DMS53 treated with DMSO at 0.1 percent for 48 hours (cell line): ENCODE measurements around the gene ANKRD10.

Experiments used
- DNase-seq: peaks from one replicate; lab custom pipeline; 2025; ENCODE audit not compliant: unreplicated experiment; lab: John Stamatoyannopoulos, UW

The ANKRD10 gene

DNA sequence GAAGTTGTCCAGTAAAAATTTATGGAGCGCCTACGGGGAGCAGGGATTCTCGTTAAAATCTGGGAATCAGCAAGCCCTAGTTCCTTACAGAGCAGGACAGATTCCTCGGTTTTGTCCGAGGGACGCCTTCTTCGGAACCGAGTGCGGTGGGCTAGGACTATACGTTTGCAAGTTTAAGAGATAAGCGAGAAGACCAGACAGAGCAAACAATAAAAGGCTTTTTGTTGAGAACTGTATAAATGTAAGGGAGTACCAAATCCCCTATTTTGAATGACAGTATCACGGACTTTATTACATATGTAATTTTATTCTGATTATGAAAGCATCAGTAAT, 971 bp upstream of the ANKRD10 start:
- no peak for DNase-seq

DNA sequence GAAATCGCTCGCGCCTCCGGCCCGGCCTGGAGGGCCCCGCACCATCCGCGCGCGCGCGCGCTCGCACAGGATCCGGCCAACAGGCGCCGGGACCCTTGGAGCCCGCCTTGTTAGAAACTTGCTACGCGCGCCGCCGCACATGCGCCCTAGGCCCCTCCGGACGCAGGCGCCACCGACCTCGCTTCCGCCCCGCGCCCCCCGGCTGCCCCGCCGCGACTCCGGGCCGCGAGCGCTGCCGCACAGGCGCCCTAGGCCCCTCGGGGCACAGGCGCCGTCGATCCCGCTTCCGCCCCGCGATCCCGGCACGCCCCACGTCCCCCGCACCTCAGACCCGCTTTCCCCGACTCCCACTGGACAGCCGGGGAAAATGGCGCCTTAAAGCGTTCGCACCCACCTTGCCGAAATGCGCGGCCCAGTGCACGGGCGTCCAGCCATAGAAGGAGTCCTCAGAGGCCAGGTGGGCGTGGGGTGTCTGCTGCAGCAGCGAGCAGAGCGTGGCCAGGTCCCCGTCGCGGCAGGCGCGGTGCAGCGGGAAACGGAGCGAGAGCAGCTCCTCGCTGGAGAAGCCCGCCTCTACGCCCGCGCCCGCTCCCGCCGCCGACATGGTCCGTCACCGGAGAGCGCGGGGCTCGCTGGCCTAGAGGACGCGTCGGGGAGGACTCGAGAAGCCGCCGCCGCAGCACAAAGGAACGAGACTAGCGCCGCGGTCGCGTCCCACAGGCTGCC, 375 bp downstream of the ANKRD10 start:
- DNase-seq = no peak

DNA sequence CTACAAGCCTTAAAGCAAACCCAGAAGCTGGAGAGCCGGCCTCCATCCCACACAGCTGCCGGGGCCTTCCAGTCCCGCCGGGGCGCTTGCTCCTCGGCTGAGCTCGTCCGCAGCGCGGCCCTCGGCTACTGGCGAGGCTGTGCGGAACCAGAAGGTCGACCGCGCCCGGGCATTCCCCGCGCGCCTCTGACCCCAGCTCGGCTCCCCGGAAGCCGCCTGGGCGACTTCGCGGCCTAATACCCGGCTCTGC, 863 bp downstream of the ANKRD10 start:
- no peak for DNase-seq

DNA sequence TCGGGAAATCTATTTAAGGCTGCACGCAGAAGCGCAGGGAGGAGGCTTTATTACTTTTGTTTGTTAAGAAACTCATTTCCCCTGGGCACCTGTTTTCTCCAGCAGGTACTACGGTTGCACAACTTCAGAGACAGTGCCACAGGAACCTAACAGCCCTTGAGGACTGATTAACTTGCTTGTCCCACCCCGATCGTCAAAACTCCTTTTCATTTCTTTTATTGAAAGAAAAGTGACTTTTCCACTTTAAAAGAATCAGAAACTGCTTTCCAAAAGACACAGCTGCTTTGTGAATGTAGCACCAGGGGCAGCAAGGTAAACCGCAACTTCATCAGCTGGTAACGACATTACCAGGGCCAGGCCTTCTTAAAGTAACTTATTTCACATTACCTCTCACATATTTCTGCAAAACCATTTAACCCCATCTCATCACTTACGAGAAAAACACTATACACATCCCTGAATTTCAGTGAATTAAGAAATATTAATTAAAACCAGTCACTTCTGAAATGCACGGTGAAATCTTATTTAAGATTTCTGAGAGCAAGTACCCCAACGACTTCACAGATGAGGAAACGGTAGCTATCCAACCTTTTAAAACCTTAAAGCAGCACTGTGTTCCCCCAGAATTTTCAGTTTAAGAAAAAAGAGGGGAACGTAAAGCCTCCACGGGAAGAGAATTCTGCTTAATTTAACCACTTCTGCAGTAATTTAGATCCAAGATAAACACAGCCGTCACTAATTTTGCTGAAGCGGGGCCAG, 1.4 kb downstream of the ANKRD10 start:
- DNase-seq = no peak

DNA sequence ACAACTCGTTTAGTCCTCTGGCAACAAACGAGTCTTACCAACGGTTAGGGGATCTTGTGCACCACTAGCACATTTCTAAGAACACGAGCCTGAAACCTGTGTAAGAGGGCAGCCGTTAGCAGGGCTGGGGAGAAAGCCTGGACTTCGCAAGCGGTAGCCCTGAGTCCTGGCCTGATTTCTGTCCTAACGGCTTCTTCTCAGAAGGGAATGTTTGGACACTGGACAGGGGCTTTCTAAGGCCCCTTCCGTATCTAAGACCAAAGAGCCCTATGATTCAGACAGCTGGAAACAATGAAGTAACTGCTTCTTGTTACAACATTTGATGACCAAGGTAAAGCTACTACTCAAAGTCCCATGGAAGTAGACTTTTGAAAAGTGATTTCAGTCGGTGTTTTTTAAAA, 2.2 kb downstream of the ANKRD10 start:
- DNase-seq = no peak

DNA sequence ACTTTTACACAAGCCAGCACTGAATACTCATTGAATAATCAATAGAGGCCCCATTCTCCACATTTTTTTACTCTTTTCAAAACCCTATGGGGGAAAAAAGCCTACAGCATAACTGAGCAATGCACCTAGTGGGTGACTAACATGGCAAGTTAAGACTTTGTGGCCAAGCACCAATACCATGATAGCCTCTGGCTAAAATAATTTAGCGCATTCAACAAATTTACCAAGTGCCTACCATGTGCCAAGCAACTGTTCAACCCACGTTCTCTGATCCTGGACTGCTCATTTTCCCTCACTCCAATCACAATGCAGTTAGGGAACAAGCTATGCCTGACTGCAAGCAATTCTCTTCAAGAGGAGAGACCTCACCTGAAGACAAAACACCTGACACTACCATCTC, 3.0 kb downstream of the ANKRD10 start:
- no peak for DNase-seq

DNA sequence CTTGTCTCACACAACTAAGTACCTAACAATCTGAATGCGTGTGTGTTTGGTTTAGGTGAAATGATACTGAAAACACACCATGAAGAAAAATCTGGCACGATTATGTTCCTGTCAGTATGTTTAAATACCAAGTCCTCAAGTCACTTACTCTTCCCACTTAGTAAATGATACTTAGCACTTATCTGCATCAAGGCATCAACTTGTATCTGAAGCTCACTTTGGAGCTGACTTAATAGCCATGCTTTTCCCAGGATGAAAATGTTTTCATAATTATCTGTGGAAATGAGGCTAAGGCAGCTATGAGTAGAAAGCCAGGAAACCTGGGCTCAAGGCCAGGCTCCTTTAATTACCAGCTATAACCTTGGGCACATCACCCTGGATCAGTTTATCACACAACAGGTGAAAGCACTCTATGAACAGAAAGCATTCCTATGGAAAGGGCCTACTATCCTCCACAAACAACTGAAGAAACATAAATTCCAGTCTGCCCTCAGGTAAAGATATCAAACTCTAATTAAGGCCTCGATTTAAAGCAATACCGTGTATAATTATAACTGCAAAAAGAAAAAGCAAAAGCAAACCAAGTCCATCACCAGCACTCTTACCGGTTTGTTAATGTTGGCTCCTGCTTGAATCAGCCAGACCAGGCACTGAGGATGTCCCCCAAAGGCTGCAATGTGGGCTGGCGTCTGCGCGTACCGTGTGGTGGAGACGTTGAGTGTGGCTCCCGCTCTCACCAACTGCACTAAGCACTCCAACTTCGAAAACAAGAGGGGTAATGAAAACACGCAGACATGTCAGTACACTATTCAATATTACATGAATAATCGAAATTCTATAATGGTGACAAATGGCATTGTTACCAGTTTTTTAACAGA, 4.6 kb downstream of the ANKRD10 start:
- no peak for DNase-seq

DNA sequence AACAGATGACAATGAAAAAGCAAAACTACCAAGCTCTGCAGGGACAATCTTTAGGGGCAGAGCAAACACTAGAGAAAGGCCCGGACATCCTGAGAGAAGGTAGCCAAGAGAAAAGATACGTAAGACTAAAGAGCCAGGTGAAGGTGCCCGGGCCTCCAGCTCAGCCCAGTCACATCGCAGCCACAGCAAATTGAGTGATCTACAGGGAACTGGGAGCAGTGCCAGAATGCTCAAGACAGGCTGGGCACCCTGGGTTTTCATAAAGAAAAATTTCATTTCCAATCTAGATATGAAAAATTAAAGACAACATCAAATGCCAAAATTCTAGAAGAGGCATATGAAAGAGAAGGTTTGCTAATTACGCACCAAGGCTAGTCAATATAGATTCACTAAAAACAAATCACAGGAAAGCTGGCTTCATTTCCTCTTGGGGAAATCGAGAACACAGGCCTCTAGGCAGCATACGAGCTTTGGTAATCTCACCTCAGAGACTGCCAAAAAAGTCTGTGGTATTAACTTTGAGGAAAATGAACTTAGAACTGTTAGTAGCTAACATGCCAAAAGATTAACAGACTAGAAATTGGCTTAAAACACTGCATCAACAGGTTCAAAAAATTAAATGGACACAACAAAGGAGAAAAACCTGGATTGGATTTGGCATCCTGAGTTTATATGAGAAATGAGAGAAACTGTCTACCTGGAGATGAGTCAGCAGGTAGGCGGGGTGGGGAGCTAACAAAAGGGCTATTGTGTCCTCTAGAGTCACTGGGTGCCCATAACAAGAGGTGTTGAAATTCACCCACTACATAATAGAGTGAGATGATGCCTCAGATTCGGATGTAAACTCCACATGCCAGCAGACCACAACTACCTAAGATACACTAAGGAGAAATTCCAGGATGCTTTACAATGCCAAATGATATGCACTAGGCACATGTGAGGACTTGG, 6.6 kb downstream of the ANKRD10 start:
- peak; percentile 9 for DNase-seq

DNA sequence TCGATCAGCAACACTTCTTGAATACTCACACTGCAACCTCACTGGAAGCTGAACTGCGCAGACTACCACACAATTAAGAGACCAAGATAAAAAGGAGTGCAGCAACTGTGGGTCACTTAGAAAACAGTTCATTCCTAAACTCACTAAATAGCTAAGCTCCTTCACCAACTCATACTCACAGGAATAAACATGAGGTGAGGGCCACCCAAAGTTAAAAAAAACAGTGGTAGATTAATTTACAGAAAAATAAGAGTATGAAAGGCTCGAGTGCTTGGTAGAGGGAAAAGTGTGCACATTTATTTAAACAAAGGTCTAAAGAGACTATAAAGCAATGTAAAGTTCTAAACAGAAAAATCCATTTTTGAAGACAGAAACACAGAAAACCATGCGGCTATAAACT, 7.6 kb downstream of the ANKRD10 start:
- DNase-seq = no peak

DNA sequence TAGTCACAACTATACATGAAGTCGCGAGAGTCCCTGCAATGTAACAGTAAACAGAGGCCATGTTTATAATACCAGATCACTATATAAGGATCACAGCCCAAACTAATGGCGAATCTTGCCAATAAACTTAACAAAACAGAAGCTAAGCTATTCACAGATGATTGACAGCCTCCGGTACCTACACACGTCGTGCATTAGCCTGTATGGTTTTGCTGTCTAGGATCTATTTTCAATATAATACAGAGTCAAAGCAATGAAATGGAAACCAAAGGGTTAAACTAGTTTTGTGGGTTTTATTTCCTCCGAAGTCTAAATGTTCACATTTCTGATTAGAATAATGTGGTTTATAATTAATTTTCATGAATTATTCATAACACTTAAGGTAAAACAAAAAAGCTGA, 10.1 kb downstream of the ANKRD10 start:
- DNase-seq = no peak

DNA sequence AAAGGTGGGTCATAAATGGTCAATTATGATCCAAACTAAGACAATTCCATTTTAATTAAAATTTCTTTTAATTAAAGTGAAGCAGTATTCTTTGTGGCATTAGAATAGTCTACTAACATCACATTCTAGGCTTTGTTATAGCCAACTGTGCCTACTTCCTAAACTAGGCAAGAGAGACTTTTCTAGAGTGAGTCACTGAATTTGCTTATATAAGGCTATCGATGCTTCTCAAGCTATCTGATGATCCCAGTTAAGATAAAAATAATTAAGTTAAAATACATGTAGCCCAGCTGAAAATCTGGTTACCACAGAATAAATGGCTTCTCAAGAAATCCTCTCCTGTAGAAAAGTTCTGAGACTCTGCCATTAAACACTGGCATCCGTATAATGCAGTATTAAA, 12.5 kb downstream of the ANKRD10 start:
- DNase-seq = no peak

DNA sequence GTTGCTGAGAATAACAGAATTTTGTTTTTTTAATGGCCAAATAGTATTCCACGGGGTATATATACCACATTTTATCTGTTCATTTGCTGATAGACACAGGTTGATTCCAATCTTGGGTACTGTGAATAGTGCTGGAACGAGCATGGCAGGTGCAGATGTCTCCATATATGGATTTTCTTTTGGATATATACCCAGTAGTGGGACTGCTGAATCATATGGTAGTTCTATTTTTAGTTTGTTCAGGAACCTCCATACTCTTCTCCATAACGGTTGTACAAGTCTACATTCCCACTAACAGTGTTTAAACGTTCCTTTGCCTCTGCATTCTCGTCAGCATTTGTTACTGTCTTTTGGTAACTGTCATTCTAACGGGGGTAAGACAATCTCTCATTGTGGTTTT, 17.3 kb downstream of the ANKRD10 start:
- no peak for DNase-seq

DNA sequence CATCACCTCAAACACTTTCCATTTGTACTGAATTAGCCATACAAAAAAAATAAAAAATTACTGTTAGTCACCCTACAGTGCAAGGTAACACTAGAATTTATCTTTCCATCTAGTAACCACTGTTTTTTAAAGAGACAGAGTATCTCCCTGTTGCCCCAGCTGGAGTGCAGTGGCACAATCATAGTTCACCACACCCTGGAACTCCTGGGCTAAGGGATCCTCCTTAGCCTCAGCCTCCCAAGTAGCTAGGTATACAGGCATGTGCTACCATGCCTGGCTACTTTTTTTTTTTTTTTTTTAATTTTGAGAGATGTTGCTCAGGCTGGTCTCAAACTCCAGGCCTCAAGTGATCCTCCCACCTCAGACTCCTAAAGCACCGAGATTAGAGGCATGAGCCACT, 17.9 kb downstream of the ANKRD10 start:
- DNase-seq = no peak

DNA sequence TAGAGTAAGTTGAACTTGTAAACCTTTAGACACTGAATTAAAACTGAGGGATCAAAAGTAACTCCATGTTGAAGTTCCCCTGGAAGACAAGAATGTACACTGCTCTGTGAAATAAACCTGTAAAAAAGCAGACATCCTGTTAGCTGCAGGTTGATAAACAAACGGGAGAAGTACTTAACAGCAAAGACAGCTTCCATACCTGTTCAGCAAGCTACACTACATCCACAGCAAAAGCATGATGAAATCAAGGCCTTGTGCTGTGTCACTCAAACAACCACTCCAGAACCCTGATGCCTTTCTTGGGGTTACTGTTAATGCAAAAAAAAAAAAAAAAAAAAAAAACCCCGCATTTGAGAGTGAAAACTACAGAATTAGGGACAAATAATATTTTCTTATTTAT, 20.8 kb downstream of the ANKRD10 start:
- no peak for DNase-seq

DNA sequence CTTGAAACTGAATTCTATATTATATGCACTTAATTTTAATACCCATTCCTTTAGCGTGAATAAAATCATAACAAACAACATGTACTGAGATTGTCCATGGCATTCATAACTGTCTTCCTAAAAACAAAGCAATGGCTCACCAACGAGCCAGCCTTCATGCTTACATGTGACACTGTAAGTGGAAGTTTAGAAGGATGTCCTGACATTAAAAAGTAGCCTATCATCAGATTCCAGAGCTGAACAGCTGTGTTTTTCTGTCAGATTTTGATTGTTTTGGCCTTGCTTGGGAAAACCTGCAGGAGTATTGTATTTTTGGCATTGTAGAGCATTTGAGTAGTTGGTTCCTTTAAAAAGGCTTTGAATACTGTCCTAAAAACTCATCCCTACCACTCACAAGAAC, 21.3 kb downstream of the ANKRD10 start:
- no peak for DNase-seq

DNA sequence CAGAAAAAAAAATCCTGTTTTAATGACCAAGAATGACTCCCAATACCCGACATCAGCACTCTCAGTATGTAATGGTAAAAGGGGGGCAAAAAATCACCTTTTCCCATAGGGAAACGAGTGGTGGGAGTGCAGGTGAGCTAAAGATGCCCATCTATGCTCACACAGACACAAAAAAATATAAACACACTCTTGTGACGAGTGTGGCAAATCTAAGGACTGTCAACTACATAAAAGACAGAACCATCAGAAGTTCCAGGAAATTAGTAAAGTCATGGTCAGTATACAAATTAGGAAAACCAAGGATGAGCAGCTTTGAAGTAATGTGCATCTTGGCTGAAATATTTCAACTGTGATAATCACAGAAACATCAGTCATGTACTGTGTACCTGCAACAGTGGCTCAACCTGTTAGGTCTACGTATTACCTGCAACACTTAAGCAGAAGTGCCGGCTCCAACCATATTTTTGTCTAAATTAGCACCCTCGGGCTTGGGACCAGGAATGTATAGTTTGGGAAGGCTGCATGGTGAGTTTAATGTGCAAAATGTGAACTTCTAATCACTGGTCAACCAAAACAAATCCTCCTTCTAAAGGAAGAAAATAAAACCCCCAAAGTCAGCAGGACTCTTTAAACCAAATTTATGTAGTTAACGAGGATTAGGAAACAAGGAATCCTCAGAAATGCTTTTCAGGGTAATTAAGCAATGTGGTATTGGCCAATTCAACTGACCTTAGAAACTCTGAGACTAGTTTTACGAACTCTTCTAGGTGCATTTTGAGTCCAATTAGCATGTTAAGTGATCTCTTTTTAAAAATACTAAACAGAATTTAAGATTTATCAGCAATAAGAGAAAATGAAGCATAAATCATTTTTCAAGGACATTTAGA, 24.3 kb downstream of the ANKRD10 start:
- DNase-seq = no peak

DNA sequence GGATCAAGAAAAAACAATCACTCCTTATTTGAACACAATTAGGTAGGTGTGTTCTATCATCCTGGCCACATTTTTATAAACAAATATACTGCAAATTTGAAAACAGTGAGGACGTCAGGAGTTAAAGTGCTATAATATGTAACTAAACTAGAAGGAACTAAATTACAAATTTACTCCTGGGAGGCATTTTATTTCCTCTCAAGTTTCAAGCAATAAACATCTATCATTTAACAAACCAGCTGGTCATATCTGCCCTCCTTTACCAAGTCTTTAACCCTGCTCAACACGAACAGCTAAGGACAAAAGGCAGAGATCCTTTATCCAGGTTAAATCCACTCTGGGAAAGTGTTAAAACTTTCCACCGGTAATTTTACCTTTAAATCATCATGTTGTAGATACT, 26.5 kb downstream of the ANKRD10 start:
- no peak for DNase-seq

DNA sequence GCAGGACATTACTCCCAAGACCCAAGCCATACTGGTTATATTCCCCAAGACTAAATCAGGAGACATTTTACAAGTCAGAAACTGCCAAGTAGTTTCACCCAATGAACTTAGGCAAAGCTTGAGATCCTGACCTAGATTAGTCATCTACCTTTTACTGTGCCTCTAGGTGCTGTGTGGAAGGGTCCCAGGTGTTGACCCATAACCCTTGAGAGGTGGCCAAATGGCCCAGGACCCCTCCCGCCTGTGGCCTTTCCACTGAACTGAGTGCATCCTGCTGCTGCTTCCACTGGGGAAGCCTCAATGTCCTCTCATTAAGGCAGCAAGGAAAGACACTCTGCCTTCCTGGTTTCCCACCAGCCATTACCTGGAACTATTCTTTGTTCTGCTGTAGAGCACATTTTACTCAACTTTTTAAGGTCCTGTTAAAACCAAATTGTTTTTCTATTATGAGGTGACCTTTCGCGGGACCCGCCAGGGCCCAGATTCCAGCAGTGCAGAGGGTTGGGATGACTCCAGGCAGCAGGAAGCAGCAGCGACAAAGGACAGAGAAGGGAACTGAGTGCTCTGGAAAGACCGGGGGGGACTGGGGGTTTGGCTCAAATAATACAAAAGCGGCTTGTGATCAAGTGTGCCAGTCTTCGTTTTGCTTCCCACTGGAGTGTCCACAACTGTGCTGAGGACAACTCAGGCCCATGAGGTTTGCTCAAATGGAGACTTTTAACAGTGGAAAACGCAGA, 27.1 kb downstream of the ANKRD10 start:
- DNase-seq = no peak

DNA sequence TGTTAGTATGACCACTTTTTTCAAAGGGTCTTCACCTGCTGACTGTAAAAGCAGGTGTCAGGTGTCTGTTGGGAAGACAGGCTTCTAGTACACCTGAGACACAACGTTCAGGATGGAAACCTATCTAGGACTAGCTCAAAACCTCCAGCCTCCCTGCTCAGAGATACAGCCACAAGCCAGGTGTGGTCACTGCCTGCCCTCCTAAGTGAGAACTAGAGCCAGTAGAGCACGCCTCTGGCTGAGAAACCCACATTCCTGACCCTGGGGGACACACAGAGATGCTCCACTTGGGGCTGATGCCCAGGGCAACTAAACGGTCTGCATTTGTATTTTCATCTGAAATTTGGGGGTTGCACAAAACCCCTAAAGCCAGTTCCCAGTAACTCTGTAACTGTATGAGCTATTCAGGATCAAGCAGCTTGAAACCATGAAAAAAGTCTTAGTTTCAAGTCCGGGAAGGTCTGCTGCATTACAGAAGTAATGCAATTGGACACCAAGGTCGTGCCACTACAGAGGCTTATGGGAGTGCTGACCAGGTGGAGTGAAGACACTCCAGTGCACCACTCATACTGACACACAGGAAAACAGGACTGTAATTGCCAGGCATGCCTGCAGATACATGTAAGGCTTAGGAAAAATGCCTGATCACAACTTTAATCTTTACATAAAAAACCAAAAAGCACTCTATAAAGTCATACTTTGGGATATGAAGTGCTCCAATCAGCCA, 27.8 kb downstream of the ANKRD10 start:
- DNase-seq = no peak
